ENCODE measurements around the gene ARID1A.

- TF ChIP-seq CTCF (IDR thresholded peaks at IDR 0.05; ENCODE audit: low read length) (no peak; the same call in 1 of the 2 replicates), EZH2 (IDR thresholded peaks at IDR 0.05; ENCODE audit: borderline replicate concordance, low read length) (no peak)
Measured at GRCh38 chr1:26692793-26693490, 2.9 kb upstream of the ARID1A start.

Measured in OCI-LY1 (cell line).